ENCODE measurements around the gene ZNRF1.
A peak's percentile ranks its signal among the peaks of the same experiment; 100 is the strongest.

The ZNRF1 gene

GRCh38 chr16:75100603-75100990, 101.8 kb downstream of the ZNRF1 start:
- no peak for DNase-seq

GRCh38 chr16:75101635-75102034, 102.8 kb downstream of the ZNRF1 start:
- no peak for DNase-seq

GRCh38 chr16:75102595-75102994, 103.8 kb downstream of the ZNRF1 start:
- no peak for DNase-seq

GRCh38 chr16:75103994-75104393, 105.2 kb downstream of the ZNRF1 start:
- DNase-seq = no peak

- DNase-seq = no peak
Observed at GRCh38 chr16:75104836-75105235, 106.0 kb downstream of the ZNRF1 start.

- no peak for DNase-seq
Observed at GRCh38 chr16:75105306-75106061, 106.7 kb downstream of the ZNRF1 start.

- no peak for DNase-seq
Observed at GRCh38 chr16:75106351-75107274, 107.8 kb downstream of the ZNRF1 start.

- no peak for DNase-seq
Observed at GRCh38 chr16:75107505-75107904, 108.7 kb downstream of the ZNRF1 start.

- DNase-seq = peak; percentile 81
Observed at GRCh38 chr16:75108792-75109731, 110.2 kb downstream of the ZNRF1 start.

GRCh38 chr16:75109732-75110243, 111.0 kb downstream of the ZNRF1 start:
- peak; percentile 77 for DNase-seq

GRCh38 chr16:75110637-75111513, 112.1 kb downstream of the ZNRF1 start:
- DNase-seq = peak; percentile 93

GRCh38 chr16:75111514-75111940, 112.7 kb downstream of the ZNRF1 start:
- no peak for DNase-seq

GRCh38 chr16:75111961-75112733, 113.3 kb downstream of the ZNRF1 start:
- DNase-seq = no peak

- DNase-seq = no peak
Observed at GRCh38 chr16:75112734-75113491, 114.1 kb downstream of the ZNRF1 start.

- DNase-seq = no peak
Observed at GRCh38 chr16:75113541-75114121, 114.8 kb downstream of the ZNRF1 start.

GRCh38 chr16:75114179-75114945, 115.5 kb downstream of the ZNRF1 start:
- DNase-seq = no peak

- no peak for DNase-seq
Observed at GRCh38 chr16:75114946-75115825, 116.4 kb downstream of the ZNRF1 start.

Data from femur (tissue), 1 donor.